HEK293 (cell line): ENCODE data around the gene ALOX12B.
A peak's percentile ranks its signal among the peaks of the same experiment; 100 is the strongest.

Source experiments
- CTCF ChIP-seq: fragments of 450-650 bp; formaldehyde crosslinking; IDR thresholded peaks from 2 replicates; pipeline ENCODE4 v1.5.1; 2016; ENCODE audit warnings: missing biosample characterization, missing genetic modification characterization
- FEZF1 ChIP-seq: fragments of 450-650 bp; formaldehyde crosslinking; IDR thresholded peaks from 2 replicates; pipeline ENCODE4 v1.5.1; 2016; ENCODE audit warnings: missing biosample characterization, missing genetic modification characterization
- HOXD13 ChIP-seq: sonication (generic); formaldehyde crosslinking; IDR thresholded peaks from 2 replicates; pipeline ENCODE4 v1.8.0; 2022; ENCODE audit warnings: missing genetic modification reagents, borderline replicate concordance
- PRDM1 ChIP-seq: fragments of 450-650 bp; formaldehyde crosslinking; IDR thresholded peaks from 2 replicates; pipeline ENCODE4; 2016; ENCODE audit warnings: missing biosample characterization, missing genetic modification characterization
- REPIN1 ChIP-seq: fragments of 450-650 bp; formaldehyde crosslinking; IDR thresholded peaks from 2 replicates; pipeline ENCODE4 v1.5.1; 2017; ENCODE audit warnings: missing biosample characterization, missing genetic modification characterization, low read depth
- ZBTB21 ChIP-seq: fragments of 450-650 bp; formaldehyde crosslinking; IDR thresholded peaks from 2 replicates; pipeline ENCODE4 v1.5.1; 2017; ENCODE audit warnings: missing biosample characterization, missing genetic modification characterization
- ZBTB48 ChIP-seq: fragments of 450-650 bp; formaldehyde crosslinking; IDR thresholded peaks from 2 replicates; pipeline ENCODE4 v1.5.1; 2016; ENCODE audit warnings: missing biosample characterization, missing genetic modification characterization
- ZNF18 ChIP-seq: fragments of 450-650 bp; formaldehyde crosslinking; IDR thresholded peaks from 2 replicates; pipeline ENCODE4 v1.5.1; 2016; ENCODE audit warnings: missing biosample characterization, missing genetic modification characterization
- ZNF24 ChIP-seq: fragments of 450-650 bp; formaldehyde crosslinking; IDR thresholded peaks from 2 replicates; pipeline ENCODE4 v1.5.1; 2016; ENCODE audit warnings: missing biosample characterization, missing genetic modification characterization
- ZNF366 ChIP-seq: fragments of 450-650 bp; formaldehyde crosslinking; conservative IDR thresholded peaks from 2 replicates; pipeline ENCODE4 v1.5.1; 2016; ENCODE audit warnings: missing biosample characterization, missing genetic modification characterization
- ZNF394 ChIP-seq: fragments of 450-650 bp; formaldehyde crosslinking; IDR thresholded peaks from 2 replicates; pipeline ENCODE4 v1.5.1; 2016; ENCODE audit warnings: missing biosample characterization, missing genetic modification characterization, mild to moderate bottlenecking, moderate library complexity, borderline replicate concordance
- ZNF423 ChIP-seq: fragments of 450-650 bp; formaldehyde crosslinking; IDR thresholded peaks from 2 replicates; pipeline ENCODE4 v1.5.1; 2016; ENCODE audit warnings: missing biosample characterization, missing genetic modification characterization
- ZNF501 ChIP-seq: fragments of 450-650 bp; formaldehyde crosslinking; IDR thresholded peaks from 2 replicates; pipeline ENCODE4 v1.5.1; 2016; ENCODE audit warnings: missing biosample characterization, missing genetic modification characterization
- ZNF521 ChIP-seq: fragments of 450-650 bp; formaldehyde crosslinking; IDR thresholded peaks from 2 replicates; pipeline ENCODE4 v1.5.1; 2017; ENCODE audit warnings: missing biosample characterization, mild to moderate bottlenecking, missing genetic modification characterization
- ZNF585B ChIP-seq: fragments of 450-650 bp; formaldehyde crosslinking; IDR thresholded peaks from 2 replicates; pipeline ENCODE4 v1.5.1; 2016; ENCODE audit warnings: missing biosample characterization, missing genetic modification characterization
- ZNF600 ChIP-seq: fragments of 450-650 bp; formaldehyde crosslinking; IDR thresholded peaks from 2 replicates; pipeline ENCODE4 v1.5.1; 2016; ENCODE audit warnings: missing biosample characterization, missing genetic modification characterization
- ZNF654 ChIP-seq: fragments of 450-650 bp; formaldehyde crosslinking; IDR thresholded peaks from 2 replicates; pipeline ENCODE4 v1.5.1; 2016; ENCODE audit warnings: low read depth, missing biosample characterization, missing genetic modification characterization
- ZNF776 ChIP-seq: fragments of 450-650 bp; formaldehyde crosslinking; IDR thresholded peaks from 2 replicates; pipeline ENCODE4 v1.5.0; 2017; ENCODE audit warnings: missing biosample characterization, missing genetic modification characterization, borderline replicate concordance
- ZNF837 ChIP-seq: fragments of 450-650 bp; formaldehyde crosslinking; IDR thresholded peaks from 2 replicates; pipeline ENCODE4 v1.5.1; 2016; ENCODE audit warnings: missing biosample characterization, missing genetic modification characterization
- TF ChIP-seq, protein P1 (sequence below): fragments of 450-650 bp; formaldehyde crosslinking; conservative IDR thresholded peaks from 2 replicates; pipeline ENCODE4 v1.5.1; 2016; ENCODE audit warnings: low read depth, missing biosample characterization, missing genetic modification characterization
- TF ChIP-seq, protein P2 (sequence below): fragments of 450-650 bp; formaldehyde crosslinking; IDR thresholded peaks from 2 replicates; pipeline ENCODE4 v1.5.1; 2016; ENCODE audit warnings: missing biosample characterization, missing genetic modification characterization

Gene ALOX12B

GRCh38 chr17:8122924-8123694 lies 35.6 kb upstream of the ALOX12B start (continued):
- TF ChIP-seq, protein P1, sequence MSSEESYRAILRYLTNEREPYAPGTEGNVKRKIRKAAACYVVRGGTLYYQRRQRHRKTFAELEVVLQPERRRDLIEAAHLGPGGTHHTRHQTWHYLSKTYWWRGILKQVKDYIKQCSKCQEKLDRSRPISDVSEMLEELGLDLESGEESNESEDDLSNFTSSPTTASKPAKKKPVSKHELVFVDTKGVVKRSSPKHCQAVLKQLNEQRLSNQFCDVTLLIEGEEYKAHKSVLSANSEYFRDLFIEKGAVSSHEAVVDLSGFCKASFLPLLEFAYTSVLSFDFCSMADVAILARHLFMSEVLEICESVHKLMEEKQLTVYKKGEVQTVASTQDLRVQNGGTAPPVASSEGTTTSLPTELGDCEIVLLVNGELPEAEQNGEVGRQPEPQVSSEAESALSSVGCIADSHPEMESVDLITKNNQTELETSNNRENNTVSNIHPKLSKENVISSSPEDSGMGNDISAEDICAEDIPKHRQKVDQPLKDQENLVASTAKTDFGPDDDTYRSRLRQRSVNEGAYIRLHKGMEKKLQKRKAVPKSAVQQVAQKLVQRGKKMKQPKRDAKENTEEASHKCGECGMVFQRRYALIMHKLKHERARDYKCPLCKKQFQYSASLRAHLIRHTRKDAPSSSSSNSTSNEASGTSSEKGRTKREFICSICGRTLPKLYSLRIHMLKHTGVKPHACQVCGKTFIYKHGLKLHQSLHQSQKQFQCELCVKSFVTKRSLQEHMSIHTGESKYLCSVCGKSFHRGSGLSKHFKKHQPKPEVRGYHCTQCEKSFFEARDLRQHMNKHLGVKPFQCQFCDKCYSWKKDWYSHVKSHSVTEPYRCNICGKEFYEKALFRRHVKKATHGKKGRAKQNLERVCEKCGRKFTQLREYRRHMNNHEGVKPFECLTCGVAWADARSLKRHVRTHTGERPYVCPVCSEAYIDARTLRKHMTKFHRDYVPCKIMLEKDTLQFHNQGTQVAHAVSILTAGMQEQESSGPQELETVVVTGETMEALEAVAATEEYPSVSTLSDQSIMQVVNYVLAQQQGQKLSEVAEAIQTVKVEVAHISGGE (tag by site-specific recombination), result peak; percentile 21; the same call in 1 of the 2 replicates
- TF ChIP-seq ZNF837, result no peak
- TF ChIP-seq PRDM1 (tag by site-specific recombination), result peak; percentile 77
- 0 out of 2 replicates have a peak, but pooled peaks have one; percentile 22 for TF ChIP-seq CTCF
- 0 out of 2 replicates have a peak, but pooled peaks have one; percentile 9 for TF ChIP-seq ZBTB48 (tag by site-specific recombination)
- TF ChIP-seq ZNF423 (tag by site-specific recombination), result no peak
- no peak for TF ChIP-seq ZNF501
- TF ChIP-seq ZNF366, result peak; percentile 71
- no peak for TF ChIP-seq ZBTB21 (tag by site-specific recombination)
- TF ChIP-seq ZNF521, result no peak
- TF ChIP-seq ZNF776 (tag by site-specific recombination), result no peak
- no peak for TF ChIP-seq ZNF654 (tag by site-specific recombination)
- no peak for TF ChIP-seq FEZF1 (tag by site-specific recombination)
- no peak for TF ChIP-seq REPIN1
- no peak for TF ChIP-seq ZNF585B (tag by site-specific recombination)
- peak; percentile 17; the same call in 1 of the 2 replicates for TF ChIP-seq HOXD13
- peak; percentile 19; the same call in 1 of the 2 replicates for TF ChIP-seq ZNF24 (tag by site-specific recombination)
- TF ChIP-seq, protein P2, sequence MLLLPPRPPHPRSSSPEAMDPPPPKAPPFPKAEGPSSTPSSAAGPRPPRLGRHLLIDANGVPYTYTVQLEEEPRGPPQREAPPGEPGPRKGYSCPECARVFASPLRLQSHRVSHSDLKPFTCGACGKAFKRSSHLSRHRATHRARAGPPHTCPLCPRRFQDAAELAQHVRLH (tag by site-specific recombination), result no peak
- TF ChIP-seq ZNF18 (tag by site-specific recombination), result no peak
- TF ChIP-seq ZNF394 (tag by site-specific recombination), result peak; percentile 61; the same call in 1 of the 2 replicates
- 0 out of 2 replicates have a peak, but pooled peaks have one; percentile 34 for TF ChIP-seq ZNF600 (tag by site-specific recombination)
